Calu3 (cell line): ENCODE data around the gene PELO. TPM values are rescaled to one million over a fixed set of nuclear protein-coding genes. Genes with fewer than 3 reads are reported as not detected.
A peak's percentile ranks its signal among the peaks of the same experiment; 100 is the strongest.

Source experiments
- BruUV-seq: library from RNA; stranded (reverse); fragments of 400-500 nt; replicated peaks from 2 replicates; lab custom pipeline; 2021; lab: Mats Ljungman, UMichigan
- CTCF ChIA-PET: fragments of 300-600 bp; sonication (Branson Sonifier 250); formaldehyde crosslinking; loops from one replicate; lab custom pipeline; 2022; ENCODE audit warnings: antibody characterized with exemption; lab: Charles Lee
- DNase-seq: peaks from one replicate; pipeline ENCODE4 v3.0.0; 2022
- H3K27ac Mint-ChIP-seq: one replicate; pipeline ENCODE4 v1.8.0; 2022; ENCODE audit warnings: mixed read lengths; ENCODE audit not compliant: unreplicated experiment
- H3K27me3 Mint-ChIP-seq: one replicate; pipeline ENCODE4 v1.8.0; 2022; ENCODE audit warnings: mixed read lengths; ENCODE audit not compliant: unreplicated experiment
- H3K36me3 Mint-ChIP-seq: one replicate; pipeline ENCODE4 v1.8.0; 2022; ENCODE audit warnings: mild to moderate bottlenecking, moderate library complexity, mixed read lengths; ENCODE audit not compliant: insufficient read depth, unreplicated experiment
- H3K4me1 Mint-ChIP-seq: one replicate; pipeline ENCODE4 v1.8.0; 2022; ENCODE audit warnings: mild to moderate bottlenecking, low read depth, mixed read lengths; ENCODE audit not compliant: unreplicated experiment
- H3K4me3 Mint-ChIP-seq: one replicate; pipeline ENCODE4 v1.8.0; 2022; ENCODE audit warnings: mild to moderate bottlenecking, low read depth, moderate library complexity, mixed read lengths; ENCODE audit not compliant: unreplicated experiment
- H3K9me3 Mint-ChIP-seq: one replicate; pipeline ENCODE4 v1.8.0; 2022; ENCODE audit warnings: low read depth, mixed read lengths; ENCODE audit not compliant: unreplicated experiment
- CTCF ChIP-seq: fragments of 200-600 bp; IDR thresholded peaks from one replicate; pipeline ENCODE4 v1.8.0; 2022; ENCODE audit warnings: antibody characterized with exemption; ENCODE audit not compliant: unreplicated experiment
- intact Hi-C: fragments of 100-400 bp; cut with micrococcal nuclease; formaldehyde crosslinking; loops from one replicate; pipeline ENCODE4 v1.10.0; 2022; ENCODE audit not compliant: unreplicated experiment
- total RNA-seq: library from RNA; stranded (reverse); gene quantifications from 2 replicates; pipeline ENCODE4 v1.2.3, GENCODE V29; 2022

The PELO gene
- total RNA-seq, 1 experiment from 2014 or later: 24.6 TPM

- Mint-ChIP-seq H3K27me3 (no peaks in the 10 kb centered on the region), H3K4me3 (no peak overlapping the region), H3K4me1 (peaks cover 57% of the 10 kb centered on the region), H3K9me3 (no peaks in the 10 kb centered on the region), H3K36me3 (peaks cover 21% of the 10 kb centered on the region), H3K27ac (no peak overlapping the region)
- DNase-seq: no peak
- BruUV-seq: no TSS peak
- CTCF ChIA-PET: interaction anchor here (0.6 to 0.7 kb wide), 2 partner anchors 8 to 35 kb away, joined by 3 to 9 read pairs; no protein-coding TSS in a partner anchor
- intact Hi-C loops: no loop called here
- no peak for TF ChIP-seq CTCF
Measured at GRCh38 chr5:52807723-52808122, 20.0 kb downstream of the PELO start.

GRCh38 chr5:52808316-52808901 lies 20.7 kb downstream of the PELO start:
- CTCF ChIA-PET: interaction anchor here (0.7 kb wide), 1 partner anchor 9 kb away, joined by 9 read pairs; no protein-coding TSS in a partner anchor
- intact Hi-C loops: no loop called here
- H3K4me3 Mint-ChIP-seq: no peak overlapping the region
- H3K27ac Mint-ChIP-seq: no peak overlapping the region
- H3K4me1 Mint-ChIP-seq: peaks cover 57% of the 10 kb centered on the region
- no peak for DNase-seq
- H3K36me3 Mint-ChIP-seq: peaks cover 14% of the 10 kb centered on the region
- no peaks in the 10 kb centered on the region for H3K9me3 Mint-ChIP-seq
- no peaks in the 10 kb centered on the region for H3K27me3 Mint-ChIP-seq
- BruUV-seq: no TSS peak
- TF ChIP-seq CTCF: no peak

- intact Hi-C loops: no loop called here
- peak overlapping the region; percentile 12 for H3K27ac Mint-ChIP-seq
- no peak overlapping the region for H3K4me3 Mint-ChIP-seq
- CTCF ChIA-PET: interaction anchor here (1.7 kb wide), 1 partner anchor 9 kb away, joined by 3 read pairs; no protein-coding TSS in a partner anchor
- no peaks in the 10 kb centered on the region for H3K9me3 Mint-ChIP-seq
- TF ChIP-seq CTCF: no peak
- H3K4me1 Mint-ChIP-seq: peaks cover 43% of the 10 kb centered on the region
- H3K27me3 Mint-ChIP-seq: no peaks in the 10 kb centered on the region
- H3K36me3 Mint-ChIP-seq: peaks cover 5% of the 10 kb centered on the region
- DNase-seq: no peak
- BruUV-seq: no TSS peak
Measured at GRCh38 chr5:52809884-52810283, 22.2 kb downstream of the PELO start.

GRCh38 chr5:52810426-52810825 lies 22.7 kb downstream of the PELO start:
- Mint-ChIP-seq H3K4me3 (no peak overlapping the region), H3K27ac (peak overlapping the region; percentile 12), H3K27me3 (no peaks in the 10 kb centered on the region), H3K9me3 (no peaks in the 10 kb centered on the region), H3K4me1 (peaks cover 38% of the 10 kb centered on the region), H3K36me3 (no peaks in the 10 kb centered on the region)
- CTCF ChIA-PET: interaction anchor here (1.7 kb wide), 1 partner anchor 10 kb away, joined by 3 read pairs; no protein-coding TSS in a partner anchor
- no peak for DNase-seq
- no peak for TF ChIP-seq CTCF
- intact Hi-C loops: no loop called here
- no TSS peak for BruUV-seq
